ENCODE results near the gene SPACA9.

The SPACA9 gene

DNA sequence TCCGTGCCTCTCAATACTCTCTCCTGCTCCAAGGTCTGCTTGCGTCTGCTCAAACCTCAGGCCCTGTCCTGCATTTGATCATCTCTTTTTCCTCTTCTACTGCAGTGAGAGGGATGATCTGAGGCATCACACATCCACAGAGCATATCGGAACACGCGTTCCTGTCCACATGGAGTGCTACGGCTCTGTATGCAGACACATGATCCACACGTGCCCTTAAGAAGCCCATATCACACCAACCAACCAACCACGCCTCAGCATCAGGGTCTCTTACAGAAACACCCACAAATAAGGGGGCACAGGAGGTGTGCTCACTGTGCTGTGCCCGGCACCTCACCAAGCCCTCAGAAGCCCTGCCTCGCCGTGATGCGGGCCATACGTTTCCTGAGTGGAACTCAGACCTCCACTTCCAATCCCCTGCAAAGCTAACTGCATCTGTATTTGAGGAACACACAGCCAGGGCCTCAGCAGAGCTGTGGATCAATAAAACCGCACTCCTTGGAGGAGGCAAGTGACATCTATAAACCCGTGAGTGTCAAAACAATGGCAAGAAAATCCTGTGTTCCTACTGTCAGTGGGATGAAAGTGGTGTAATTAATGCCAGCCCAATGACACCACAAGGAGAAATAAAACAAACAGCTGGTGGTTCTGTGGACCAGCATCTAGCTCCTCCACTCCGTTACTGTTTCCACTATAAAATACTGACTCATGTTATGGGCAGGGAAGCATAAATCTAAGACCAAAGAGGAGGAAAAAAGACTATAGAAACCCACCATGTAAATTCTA lies 41.0 kb upstream of the SPACA9 start:
- TF ChIP-seq POLR2AphosphoS5 (IDR thresholded peaks at IDR 0.05; ENCODE audit: low read depth, low read length): no peak
- no peak for TF ChIP-seq FOXP2 (optimal IDR thresholded peaks at IDR 0.05; ENCODE audit: borderline replicate concordance, extremely low read depth, extremely low read length, insufficient read depth)
- TF ChIP-seq, protein P1, sequence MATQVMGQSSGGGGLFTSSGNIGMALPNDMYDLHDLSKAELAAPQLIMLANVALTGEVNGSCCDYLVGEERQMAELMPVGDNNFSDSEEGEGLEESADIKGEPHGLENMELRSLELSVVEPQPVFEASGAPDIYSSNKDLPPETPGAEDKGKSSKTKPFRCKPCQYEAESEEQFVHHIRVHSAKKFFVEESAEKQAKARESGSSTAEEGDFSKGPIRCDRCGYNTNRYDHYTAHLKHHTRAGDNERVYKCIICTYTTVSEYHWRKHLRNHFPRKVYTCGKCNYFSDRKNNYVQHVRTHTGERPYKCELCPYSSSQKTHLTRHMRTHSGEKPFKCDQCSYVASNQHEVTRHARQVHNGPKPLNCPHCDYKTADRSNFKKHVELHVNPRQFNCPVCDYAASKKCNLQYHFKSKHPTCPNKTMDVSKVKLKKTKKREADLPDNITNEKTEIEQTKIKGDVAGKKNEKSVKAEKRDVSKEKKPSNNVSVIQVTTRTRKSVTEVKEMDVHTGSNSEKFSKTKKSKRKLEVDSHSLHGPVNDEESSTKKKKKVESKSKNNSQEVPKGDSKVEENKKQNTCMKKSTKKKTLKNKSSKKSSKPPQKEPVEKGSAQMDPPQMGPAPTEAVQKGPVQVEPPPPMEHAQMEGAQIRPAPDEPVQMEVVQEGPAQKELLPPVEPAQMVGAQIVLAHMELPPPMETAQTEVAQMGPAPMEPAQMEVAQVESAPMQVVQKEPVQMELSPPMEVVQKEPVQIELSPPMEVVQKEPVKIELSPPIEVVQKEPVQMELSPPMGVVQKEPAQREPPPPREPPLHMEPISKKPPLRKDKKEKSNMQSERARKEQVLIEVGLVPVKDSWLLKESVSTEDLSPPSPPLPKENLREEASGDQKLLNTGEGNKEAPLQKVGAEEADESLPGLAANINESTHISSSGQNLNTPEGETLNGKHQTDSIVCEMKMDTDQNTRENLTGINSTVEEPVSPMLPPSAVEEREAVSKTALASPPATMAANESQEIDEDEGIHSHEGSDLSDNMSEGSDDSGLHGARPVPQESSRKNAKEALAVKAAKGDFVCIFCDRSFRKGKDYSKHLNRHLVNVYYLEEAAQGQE (IDR thresholded peaks at IDR 0.05; ENCODE audit: insufficient read depth in 1 of 2, low read depth in 2 of 2, low read length in 2 of 2): no peak
- no peak for TF ChIP-seq TAF1 (IDR thresholded peaks at IDR 0.05; ENCODE audit: borderline replicate concordance, insufficient read depth, low read length)
- no peak for TF ChIP-seq SIN3A (IDR thresholded peaks at IDR 0.05; ENCODE audit: borderline replicate concordance, insufficient read depth, low read length)

DNA sequence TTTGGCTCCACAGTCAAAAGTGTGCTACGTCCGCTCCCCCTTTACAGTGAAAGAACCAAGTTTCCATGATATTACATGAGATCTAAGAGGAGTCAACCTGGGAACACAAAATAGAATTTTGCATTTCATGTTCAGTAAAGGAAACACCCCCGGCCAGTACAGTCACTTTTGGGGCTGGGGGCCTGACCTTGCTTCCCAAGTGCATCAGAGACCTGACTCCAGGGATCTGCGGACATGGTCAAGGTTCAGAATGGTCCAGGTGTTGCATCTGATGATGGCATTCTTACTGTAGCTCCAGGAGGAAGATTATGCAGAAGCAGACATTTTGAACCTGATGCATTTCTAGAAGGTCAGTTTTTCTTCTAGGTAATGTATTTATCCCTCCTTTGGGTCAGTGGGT lies 40.4 kb upstream of the SPACA9 start:
- TF ChIP-seq TAF1 (IDR thresholded peaks at IDR 0.05; ENCODE audit: borderline replicate concordance, insufficient read depth, low read length) (no peak), POLR2AphosphoS5 (IDR thresholded peaks at IDR 0.05; ENCODE audit: low read depth, low read length) (no peak), FOXP2 (optimal IDR thresholded peaks at IDR 0.05; ENCODE audit: borderline replicate concordance, extremely low read depth, extremely low read length, insufficient read depth) (no peak), SIN3A (IDR thresholded peaks at IDR 0.05; ENCODE audit: borderline replicate concordance, insufficient read depth, low read length) (no peak)
- TF ChIP-seq, protein P1 (IDR thresholded peaks at IDR 0.05; ENCODE audit: insufficient read depth in 1 of 2, low read depth in 2 of 2, low read length in 2 of 2): no peak

DNA sequence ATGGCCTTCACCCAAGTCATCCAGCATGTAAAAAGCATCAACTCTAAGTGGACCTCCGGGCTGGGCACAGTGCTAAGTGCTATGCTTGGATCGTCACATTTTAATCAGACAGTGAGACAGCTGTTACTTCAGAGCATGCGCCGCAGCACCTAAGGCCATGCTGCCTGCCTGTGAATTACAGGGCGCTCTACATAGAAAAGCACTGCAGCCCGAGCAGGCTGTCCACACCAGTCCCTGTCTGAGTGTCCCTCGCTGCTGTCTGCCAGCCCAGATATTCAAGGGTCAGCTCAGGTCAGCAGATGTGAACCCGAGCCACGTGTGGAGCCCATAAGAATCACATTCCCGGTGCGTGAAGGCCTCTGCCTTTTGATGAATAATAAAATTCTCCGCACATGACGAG lies 37.7 kb upstream of the SPACA9 start:
- TF ChIP-seq TAF1 (IDR thresholded peaks at IDR 0.05; ENCODE audit: borderline replicate concordance, insufficient read depth, low read length): no peak
- TF ChIP-seq SIN3A (IDR thresholded peaks at IDR 0.05; ENCODE audit: borderline replicate concordance, insufficient read depth, low read length): no peak
- TF ChIP-seq POLR2AphosphoS5 (IDR thresholded peaks at IDR 0.05; ENCODE audit: low read depth, low read length): no peak
- TF ChIP-seq FOXP2 (optimal IDR thresholded peaks at IDR 0.05; ENCODE audit: borderline replicate concordance, extremely low read depth, extremely low read length, insufficient read depth): no peak
- TF ChIP-seq, protein P1 (IDR thresholded peaks at IDR 0.05; ENCODE audit: insufficient read depth in 1 of 2, low read depth in 2 of 2, low read length in 2 of 2): no peak

DNA sequence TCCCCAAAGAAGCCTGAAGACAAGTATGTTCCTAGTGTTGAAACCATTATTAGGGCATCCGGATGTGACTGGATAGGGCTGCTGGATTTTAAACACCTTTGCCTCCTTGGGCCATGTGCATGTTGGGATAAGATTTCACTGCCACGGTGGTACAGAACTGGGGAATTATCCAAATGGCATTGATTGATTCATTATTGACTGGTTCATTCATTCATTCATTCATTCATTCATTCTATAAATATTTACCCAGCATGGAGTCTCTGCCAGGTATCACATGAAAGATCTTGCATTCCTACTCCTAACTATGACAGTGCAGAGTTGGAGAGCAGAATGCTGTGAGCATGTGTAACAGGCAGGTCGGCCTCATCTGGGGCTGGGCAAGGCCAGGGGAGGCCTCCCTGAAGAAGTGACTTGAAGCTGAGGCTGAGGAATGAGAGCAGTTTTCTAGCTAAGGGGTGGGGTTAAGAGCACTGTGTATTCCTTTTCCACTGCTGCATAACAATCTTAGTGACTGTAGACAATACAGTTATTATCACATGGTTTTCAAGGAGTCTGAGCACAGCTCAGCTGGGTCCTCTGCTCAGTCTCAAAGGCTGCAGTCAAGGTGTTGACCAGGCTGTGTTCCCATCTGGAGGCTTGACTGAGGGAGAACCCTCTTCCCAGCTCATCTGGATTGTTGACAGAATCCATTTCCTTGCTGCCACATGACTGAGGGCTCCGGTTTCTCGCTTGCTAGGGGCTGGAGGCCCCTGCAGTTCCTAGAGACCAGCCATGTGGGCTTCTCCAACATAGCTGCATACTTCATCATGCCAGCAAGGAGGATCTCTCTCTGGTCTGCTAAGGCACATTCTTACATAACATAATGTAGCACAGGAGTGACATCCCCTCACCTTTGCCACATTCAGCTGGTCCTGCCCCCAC lies 36.3 kb upstream of the SPACA9 start:
- TF ChIP-seq SIN3A (IDR thresholded peaks at IDR 0.05; ENCODE audit: borderline replicate concordance, insufficient read depth, low read length) (no peak), FOXP2 (optimal IDR thresholded peaks at IDR 0.05; ENCODE audit: borderline replicate concordance, extremely low read depth, extremely low read length, insufficient read depth) (no peak), POLR2AphosphoS5 (IDR thresholded peaks at IDR 0.05; ENCODE audit: low read depth, low read length) (no peak), TAF1 (IDR thresholded peaks at IDR 0.05; ENCODE audit: borderline replicate concordance, insufficient read depth, low read length) (no peak)
- TF ChIP-seq, protein P1 (IDR thresholded peaks at IDR 0.05; ENCODE audit: insufficient read depth in 1 of 2, low read depth in 2 of 2, low read length in 2 of 2): no peak
